Activated T-cell treated with anti-CD3 and anti-CD28 coated beads, Interleukin-2, amount 50 U/mL, for 1 hour (primary cell): Measurements from ENCODE around the gene ZNF177.
A peak's percentile ranks its signal among the peaks of the same experiment; 100 is the strongest.

Experiments used
- DNase-seq: peaks from one replicate; pipeline ENCODE4 v3.0.0-alpha.2; 2020

ZNF177 gene

GRCh38 chr19:9431475-9431874, 68.7 kb downstream of the ZNF177 start:
- peak; percentile 20 for DNase-seq
